ENCODE measurements around the gene MAN1C1. TPM values are rescaled to one million over a fixed set of nuclear protein-coding genes. Genes with fewer than 3 reads are reported as not detected.

The MAN1C1 gene
- total RNA-seq, 4 donors from 2014 or later = 14.6 to 25.1 (median 17.5) TPM

- peaks cover 0 to 12% (median 0%) of the 10 kb centered on the region in 3 donors for H3K36me3 ChIP-seq
- no peaks in the 10 kb centered on the region for H3K27me3 ChIP-seq
- no peaks in the 10 kb centered on the region for H3K9me3 ChIP-seq
- WGBS, 2 donors = 85 to 86% methylated on average over 6 of the region's 6 CpGs
- H3K27ac ChIP-seq = no peak overlapping the region
- no peak overlapping the region for H3K4me3 ChIP-seq
- TF ChIP-seq POLR2A (IDR thresholded peaks at IDR 0.05) = no peak
- TF ChIP-seq EP300 (IDR thresholded peaks at IDR 0.05) = no peak
- TF ChIP-seq CTCF (IDR thresholded peaks at IDR 0.05) = no peak
- H3K4me1 ChIP-seq = peaks cover 0 to 18% (median 0%) of the 10 kb centered on the region in 4 donors
- no peak for DNase-seq (ENCODE audit: low spot score in 2 of 2)
These were observed 173.9 kb downstream of the MAN1C1 start for GRCh38 chr1:25790472-25790871.

- no peaks in the 10 kb centered on the region for H3K27me3 ChIP-seq
- no peak overlapping the region for H3K4me3 ChIP-seq
- H3K9me3 ChIP-seq = no peaks in the 10 kb centered on the region
- peaks cover 0 to 10% (median 0%) of the 10 kb centered on the region in 3 donors for H3K36me3 ChIP-seq
- TF ChIP-seq EP300 (IDR thresholded peaks at IDR 0.05) = no peak
- no peak for TF ChIP-seq CTCF (IDR thresholded peaks at IDR 0.05)
- TF ChIP-seq POLR2A (IDR thresholded peaks at IDR 0.05) = no peak
- 65% methylated on average over 4 of the region's 4 CpGs for WGBS, 2 donors
- H3K4me1 ChIP-seq = peaks cover 0 to 9% (median 2%) of the 10 kb centered on the region in 4 donors
- no peak overlapping the region for H3K27ac ChIP-seq
- no peak for DNase-seq (ENCODE audit: low spot score in 2 of 2)
These were observed 175.5 kb downstream of the MAN1C1 start for GRCh38 chr1:25792115-25792514.

GRCh38 chr1:25793585-25794170 is 177.1 kb downstream of the MAN1C1 start:
- H3K27me3 ChIP-seq = no peaks in the 10 kb centered on the region
- H3K36me3 ChIP-seq = no peaks in the 10 kb centered on the region
- no peak for DNase-seq (ENCODE audit: low spot score in 2 of 2)
- no peaks in the 10 kb centered on the region for H3K9me3 ChIP-seq
- H3K27ac ChIP-seq = no peak overlapping the region
- peaks cover 0 to 20% (median 2%) of the 10 kb centered on the region in 4 donors for H3K4me1 ChIP-seq
- no peak overlapping the region for H3K4me3 ChIP-seq
- WGBS, 2 donors = 63 to 72% methylated on average over 7 of the region's 7 CpGs
- TF ChIP-seq CTCF (IDR thresholded peaks at IDR 0.05) = no peak

- peaks cover 0 to 26% (median 2%) of the 10 kb centered on the region in 4 donors for H3K4me1 ChIP-seq
- H3K9me3 ChIP-seq = no peaks in the 10 kb centered on the region
- H3K36me3 ChIP-seq = no peaks in the 10 kb centered on the region
- 37 to 40% methylated on average over 8 of the region's 8 CpGs for WGBS, 2 donors
- DNase-seq (ENCODE audit: low spot score in 2 of 2) = no peak
- no peak overlapping the region for H3K4me3 ChIP-seq
- no peaks in the 10 kb centered on the region for H3K27me3 ChIP-seq
- TF ChIP-seq EP300 (IDR thresholded peaks at IDR 0.05) (no peak), CTCF (IDR thresholded peaks at IDR 0.05) (no peak), POLR2A (IDR thresholded peaks at IDR 0.05) (no peak)
- no peak overlapping the region for H3K27ac ChIP-seq
These were observed 177.7 kb downstream of the MAN1C1 start for GRCh38 chr1:25794325-25794724.

- no peak overlapping the region for H3K4me3 ChIP-seq
- no peak overlapping the region for H3K27ac ChIP-seq
- H3K36me3 ChIP-seq = no peaks in the 10 kb centered on the region
- TF ChIP-seq CTCF (IDR thresholded peaks at IDR 0.05) = no peak
- TF ChIP-seq EP300 (IDR thresholded peaks at IDR 0.05) = no peak
- TF ChIP-seq POLR2A (IDR thresholded peaks at IDR 0.05) = no peak
- no peak for DNase-seq (ENCODE audit: low spot score in 2 of 2)
- 65 to 81% methylated on average over 2 of the region's 2 CpGs for WGBS, 2 donors
- no peaks in the 10 kb centered on the region for H3K27me3 ChIP-seq
- no peaks in the 10 kb centered on the region for H3K9me3 ChIP-seq
- H3K4me1 ChIP-seq = peaks cover 0 to 32% (median 5%) of the 10 kb centered on the region in 4 donors
These were observed 178.6 kb downstream of the MAN1C1 start for GRCh38 chr1:25795211-25795610.
